Tibial artery (tissue), 4 donors: ENCODE measurements around the gene TNNT1.

Source experiments
- DNase-seq, 2 donors: peaks; one replicate each; pipeline ENCODE4 v3.0.0-alpha.2; 2019
- H3K27ac ChIP-seq, 2 donors: fragments of 200-600 bp; sonication (generic) in 1 of 2; 1 replicate in 1 of 2; 2 replicates in 1 of 2; pipeline ENCODE4 v1.5.1; 2018 to 2019; ENCODE audit warnings: mild to moderate bottlenecking in 1 of 2
- H3K27me3 ChIP-seq, 2 donors: fragments of 200-600 bp; sonication (generic) in 1 of 2; one replicate each; pipeline versions ENCODE4 v1.5.1 to v1.6.0; 2016 to 2019
- H3K36me3 ChIP-seq, 3 donors: fragments of 200-600 bp; sonication (generic) in 2 of 3; one replicate each; pipeline ENCODE4 v1.5.1; 2016 to 2019; ENCODE audit warnings: mild to moderate bottlenecking in 2 of 3
- H3K4me1 ChIP-seq, 4 donors: fragments of 200-600 bp; sonication (generic) in 2 of 4; 1 replicate in 3 of 4; 2 replicates in 1 of 4; pipeline ENCODE4 v1.5.1; 2016 to 2019
- H3K4me3 ChIP-seq, 2 donors: fragments of 200-600 bp; sonication (generic) in 1 of 2; 1 replicate in 1 of 2; 2 replicates in 1 of 2; pipeline ENCODE4 v1.5.1; 2018 to 2019; ENCODE audit warnings: mild to moderate bottlenecking in 2 of 2
- H3K9me3 ChIP-seq, 3 donors: fragments of 200-600 bp; sonication (generic) in 1 of 3; one replicate each; pipeline ENCODE4 v1.5.1; 2016 to 2019
- intact Hi-C: fragments of 100-400 bp; cut with DNase I; formaldehyde crosslinking; loops from one replicate; pipeline ENCODE4 v1.15.0; 2023; ENCODE audit warnings: low total_unique reads
- TF ChIP-seq, protein P1 (sequence below), 2 experiments: fragments of 200-600 bp in 1 of 2; fragments of 450-650 bp in 1 of 2; IDR thresholded peaks; one replicate each; pipeline ENCODE4 v1.5.1; 2017 to 2019; ENCODE audit warnings: antibody characterized with exemption in 2 of 2, mild to moderate bottlenecking in 1 of 2, moderate library complexity in 1 of 2

Gene TNNT1

GRCh38 chr19:55141696-55142095, 7.3 kb downstream of the TNNT1 start:
- Histone ChIP-seq H3K9me3 (no peaks in the 10 kb centered on the region), H3K4me1 (peaks cover 0 to 19% (median 4%) of the 10 kb centered on the region in 4 donors), H3K4me3 (no peak overlapping the region), H3K27me3 (peaks cover 7 to 98% of the 10 kb centered on the region in 2 donors), H3K36me3 (no peaks in the 10 kb centered on the region), H3K27ac (no peak overlapping the region)
- DNase-seq, result no peak
- TF ChIP-seq, protein P1, sequence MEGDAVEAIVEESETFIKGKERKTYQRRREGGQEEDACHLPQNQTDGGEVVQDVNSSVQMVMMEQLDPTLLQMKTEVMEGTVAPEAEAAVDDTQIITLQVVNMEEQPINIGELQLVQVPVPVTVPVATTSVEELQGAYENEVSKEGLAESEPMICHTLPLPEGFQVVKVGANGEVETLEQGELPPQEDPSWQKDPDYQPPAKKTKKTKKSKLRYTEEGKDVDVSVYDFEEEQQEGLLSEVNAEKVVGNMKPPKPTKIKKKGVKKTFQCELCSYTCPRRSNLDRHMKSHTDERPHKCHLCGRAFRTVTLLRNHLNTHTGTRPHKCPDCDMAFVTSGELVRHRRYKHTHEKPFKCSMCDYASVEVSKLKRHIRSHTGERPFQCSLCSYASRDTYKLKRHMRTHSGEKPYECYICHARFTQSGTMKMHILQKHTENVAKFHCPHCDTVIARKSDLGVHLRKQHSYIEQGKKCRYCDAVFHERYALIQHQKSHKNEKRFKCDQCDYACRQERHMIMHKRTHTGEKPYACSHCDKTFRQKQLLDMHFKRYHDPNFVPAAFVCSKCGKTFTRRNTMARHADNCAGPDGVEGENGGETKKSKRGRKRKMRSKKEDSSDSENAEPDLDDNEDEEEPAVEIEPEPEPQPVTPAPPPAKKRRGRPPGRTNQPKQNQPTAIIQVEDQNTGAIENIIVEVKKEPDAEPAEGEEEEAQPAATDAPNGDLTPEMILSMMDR (IDR thresholded peaks at IDR 0.05), result no peak
- intact Hi-C loops, result no loop called here

GRCh38 chr19:55137915-55138314, 11.1 kb downstream of the TNNT1 start:
- H3K27me3 ChIP-seq, result peaks cover 0 to 95% of the 10 kb centered on the region in 2 donors
- intact Hi-C loops, result no loop called here

DNA sequence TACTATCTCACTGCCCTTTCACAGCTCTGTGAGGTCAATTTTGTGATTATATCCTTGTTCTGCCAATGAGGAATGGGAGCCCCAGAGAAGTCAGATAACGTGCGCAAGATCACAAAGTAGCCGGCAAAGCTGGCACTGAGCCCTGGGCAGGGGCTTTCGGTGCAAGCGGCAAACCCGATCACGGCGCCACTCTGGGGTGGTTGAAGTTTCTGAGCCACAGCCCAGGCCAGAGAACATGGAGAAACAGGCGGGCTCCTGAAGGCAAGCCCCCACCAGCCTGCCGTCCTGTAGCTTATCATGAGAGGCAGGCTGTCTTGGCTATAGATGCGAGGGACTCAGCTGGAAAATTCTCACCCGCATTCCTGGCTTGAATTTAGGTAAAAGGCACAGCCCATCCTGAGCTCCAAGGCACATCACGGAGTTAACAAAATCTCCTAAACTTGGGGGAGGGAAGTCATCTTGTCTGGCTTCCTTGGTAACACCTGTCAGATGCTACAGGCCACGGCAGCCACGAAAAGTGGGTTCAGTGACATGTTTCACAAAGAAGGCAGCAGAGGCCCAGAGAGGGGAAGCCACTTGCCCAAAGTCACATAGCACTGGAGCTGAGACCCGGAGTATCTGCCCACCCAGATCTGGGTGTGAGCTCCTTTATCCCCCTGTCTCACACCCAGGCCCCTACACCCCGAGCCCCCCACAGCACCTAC, 12.5 kb downstream of the TNNT1 start:
- TF ChIP-seq, protein P1 (IDR thresholded peaks at IDR 0.05), result no peak
- Histone ChIP-seq H3K4me1 (peaks cover 0 to 5% (median 0%) of the 10 kb centered on the region in 4 donors), H3K4me3 (no peak overlapping the region), H3K36me3 (no peaks in the 10 kb centered on the region), H3K27ac (no peak overlapping the region), H3K27me3 (peaks cover 0 to 90% of the 10 kb centered on the region in 2 donors), H3K9me3 (no peaks in the 10 kb centered on the region)
- intact Hi-C loops, result no loop called here
- DNase-seq, result no peak

More at GRCh38 chr19:55137915-55138314, 11.1 kb downstream of the TNNT1 start:
- H3K36me3 ChIP-seq, result no peaks in the 10 kb centered on the region
- peaks cover 0 to 6% (median 0%) of the 10 kb centered on the region in 4 donors for H3K4me1 ChIP-seq
- H3K9me3 ChIP-seq, result no peaks in the 10 kb centered on the region
- TF ChIP-seq, protein P1 (IDR thresholded peaks at IDR 0.05), result no peak
- no peak for DNase-seq
- no peak overlapping the region for H3K4me3 ChIP-seq
- no peak overlapping the region for H3K27ac ChIP-seq

DNA sequence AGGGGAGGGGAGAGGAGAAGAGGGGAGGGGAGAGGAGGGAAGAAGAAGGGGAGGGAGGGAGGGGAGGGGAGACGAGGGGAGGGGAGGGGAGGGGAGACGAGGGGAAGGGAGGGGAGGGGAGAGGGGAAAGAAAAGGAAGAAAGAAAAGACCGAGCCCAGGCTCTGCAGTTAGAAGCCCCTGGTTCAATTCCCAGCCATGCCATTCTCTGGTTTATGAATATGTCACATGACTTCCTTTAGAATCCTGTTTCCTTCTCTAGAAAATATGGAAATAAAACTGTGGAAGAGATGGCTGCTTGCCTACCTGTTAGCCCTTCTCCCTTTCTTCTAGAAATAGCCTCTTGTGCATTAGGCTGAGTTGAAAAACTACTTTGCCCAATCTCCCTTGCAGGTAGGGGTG, 14.3 kb downstream of the TNNT1 start:
- no peaks in the 10 kb centered on the region for H3K9me3 ChIP-seq
- no peaks in the 10 kb centered on the region for H3K36me3 ChIP-seq
- H3K4me3 ChIP-seq, result no peak overlapping the region
- H3K27me3 ChIP-seq, result peaks cover 0 to 85% of the 10 kb centered on the region in 2 donors
- H3K4me1 ChIP-seq, result no peaks in the 10 kb centered on the region
- intact Hi-C loops, result no loop called here
- no peak overlapping the region for H3K27ac ChIP-seq
- no peak for DNase-seq
- TF ChIP-seq, protein P1 (IDR thresholded peaks at IDR 0.05), result no peak

DNA sequence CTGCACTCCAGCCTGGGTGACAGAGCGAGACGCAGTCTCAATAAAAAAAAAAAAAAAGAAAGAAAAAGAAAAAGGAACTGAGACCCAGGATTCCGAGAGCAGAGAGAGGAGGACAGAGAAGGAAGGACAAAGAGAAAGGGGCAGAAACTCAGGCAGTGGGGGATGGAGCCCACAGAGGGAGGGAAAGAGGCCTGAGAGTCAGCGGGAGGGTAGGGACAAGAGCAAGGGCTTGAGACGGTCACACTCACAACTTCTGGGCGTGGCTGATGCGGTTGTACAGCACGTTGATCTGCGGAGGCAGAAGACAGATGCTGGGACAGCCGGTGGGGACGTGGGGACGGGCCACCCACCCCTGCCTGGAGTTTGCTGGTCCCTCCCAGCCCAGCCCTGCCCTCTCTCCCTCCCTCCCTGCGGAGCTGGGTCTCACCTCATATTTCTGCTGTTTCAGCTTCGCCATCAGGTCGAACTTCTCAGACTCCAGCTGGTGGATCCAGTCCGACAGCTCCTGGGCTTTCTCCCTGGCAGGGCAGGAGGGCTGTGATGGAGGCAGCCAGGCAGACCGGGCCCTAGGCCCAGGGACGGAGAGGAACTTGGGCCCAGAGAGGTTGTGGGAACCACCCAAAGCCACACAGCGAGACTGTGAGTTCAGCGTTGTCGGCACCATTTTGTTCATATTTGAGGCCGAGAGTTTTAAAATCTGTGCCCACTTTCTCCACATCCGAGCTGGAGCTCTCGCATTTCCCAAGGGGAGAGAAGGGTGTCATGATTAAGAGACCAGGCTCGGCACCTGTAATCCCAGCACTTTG, 15.2 kb downstream of the TNNT1 start:
- Histone ChIP-seq H3K4me3 (no peak overlapping the region), H3K36me3 (no peaks in the 10 kb centered on the region), H3K27ac (no peak overlapping the region), H3K27me3 (peaks cover 0 to 86% of the 10 kb centered on the region in 2 donors), H3K9me3 (no peaks in the 10 kb centered on the region), H3K4me1 (no peaks in the 10 kb centered on the region)
- DNase-seq, result no peak
- TF ChIP-seq, protein P1 (IDR thresholded peaks at IDR 0.05), result no peak
- intact Hi-C loops, result no loop called here
